ENCODE results near the gene F2RL3. TPM values are rescaled to one million over a fixed set of nuclear protein-coding genes. Genes with fewer than 3 reads are reported as not detected.

Gene F2RL3
- total and polyA plus RNA-seq, 2 of the 8 experiments (the other 6 are each of a cell fraction or from before 2014, with no cell fraction given), result not detected

GRCh38 chr19:16911046-16911445, 22.2 kb downstream of the F2RL3 start:
- no peak for DNase-seq (ENCODE audit: low read depth in 1 of 2, low spot score in 2 of 2)
- Histone ChIP-seq H3K4me2 (ENCODE audit: insufficient read depth in 1 of 2, low read depth in 2 of 2, low read length in 2 of 2) (no peak overlapping the region), H3K9ac (replicated peaks in 1 of 4; ENCODE audit: extremely low read depth in 1 of 4, low read depth in 3 of 4, low read length in 3 of 4) (no peak overlapping the region), H3K14ac (ENCODE audit: insufficient read length) (no peak overlapping the region), H3K79me2 (ENCODE audit: control insufficient read depth in 1 of 2, insufficient read depth in 2 of 2, low read length in 2 of 2) (no peaks in the 10 kb centered on the region), H3K4me3 (ENCODE audit: extremely low read depth in 1 of 4, insufficient read depth in 2 of 4, low read depth in 3 of 4, low read length in 4 of 4) (no peak overlapping the region), H3K23ac (ENCODE audit: insufficient read length) (no peak overlapping the region), H2BK20ac (ENCODE audit: low read length) (no peak overlapping the region), H3K27ac (ENCODE audit: low read depth, low read length) (no peak overlapping the region), H4K8ac (ENCODE audit: extremely low read depth, insufficient read depth, low read length) (no peak overlapping the region), H2BK15ac (ENCODE audit: low read length) (no peak overlapping the region), H2BK12ac (ENCODE audit: low read depth, low read length) (no peak overlapping the region), H3K4me1 (replicated peaks in 1 of 4; ENCODE audit: control insufficient read depth in 3 of 4, insufficient read depth in 4 of 4, low read length in 3 of 4) (no peaks in the 10 kb centered on the region), H2AFZ (ENCODE audit: low read length) (no peak overlapping the region), H3K36me3 (ENCODE audit: control insufficient read depth in 2 of 4, insufficient read depth in 4 of 4, low read length in 3 of 4) (no peaks in the 10 kb centered on the region), H3K18ac (ENCODE audit: extremely low read depth, low read length) (no peak overlapping the region), H2BK120ac (replicated peaks; ENCODE audit: low read depth, low read length) (no peak overlapping the region), H2BK5ac (ENCODE audit: low read depth, low read length) (no peak overlapping the region), H3K4ac (replicated peaks; ENCODE audit: insufficient read length, low read depth, low read length) (no peak overlapping the region), H3K23me2 (ENCODE audit: low read depth, low read length) (no peaks in the 10 kb centered on the region), H4K5ac (ENCODE audit: insufficient read length, low read depth, low read length) (no peak overlapping the region), H4K20me1 (replicated peaks in 1 of 2; ENCODE audit: control insufficient read depth in 1 of 2, insufficient read depth in 2 of 2, low read length in 2 of 2) (no peaks in the 10 kb centered on the region), H3K79me1 (ENCODE audit: low read depth, low read length) (no peaks in the 10 kb centered on the region), H2AK5ac (ENCODE audit: low read depth, low read length) (no peak overlapping the region), H3K56ac (replicated peaks; ENCODE audit: insufficient read length, low read depth, low read length) (no peak overlapping the region), H4K91ac (replicated peaks; ENCODE audit: insufficient read length, low read length) (no peak overlapping the region), H3K27me3 (replicated peaks in 1 of 4; ENCODE audit: control insufficient read depth in 3 of 4, extremely low read depth in 1 of 4, insufficient read depth in 3 of 4, low read length in 3 of 4) (no peaks in the 10 kb centered on the region), H3K9me3 (ENCODE audit: insufficient read depth in 2 of 2, low read depth in 1 of 2, low read length in 1 of 2) (peaks cover 10 to 23% of the 10 kb centered on the region in 2 experiments; a peak in 3 of 4 replicates)
- 88% methylated on average over 7 of the region's 7 CpGs; no CpG with 5 or more reads in 1 of the 2 experiments for WGBS, 2 experiments (ENCODE audit: extremely low coverage in 1 of 2, insufficient coverage in 1 of 2, insufficient read length in 1 of 2, insufficient replicate concordance in 2 of 2, low coverage in 1 of 2, low lambda C conversion rate in 2 of 2, missing lambda C conversion rate in 1 of 2)
- ChIA-PET POLR2A (ENCODE audit: partially characterized antibody) (no interaction called here), CTCF (ENCODE audit: partially characterized antibody) (interaction anchor here (0.7 to 1.5 kb wide), 4 partner anchors 9 to 156 kb away, joined by 3 to 11 read pairs (median 4); no protein-coding TSS in a partner anchor)
- FAIRE-seq, result no peak
- TF ChIP-seq CREB1 (IDR thresholded peaks at IDR 0.05), result no peak
- no peak for TF ChIP-seq E2F6 (IDR thresholded peaks at IDR 0.05)
- no peak for TF ChIP-seq GTF2F1 (IDR thresholded peaks at IDR 0.05; ENCODE audit: borderline replicate concordance, low read depth, low read length)
- TF ChIP-seq CTBP2 (IDR thresholded peaks at IDR 0.05; ENCODE audit: borderline replicate concordance, insufficient read depth, insufficient read length, low read length), result no peak
- TF ChIP-seq YY1 (IDR thresholded peaks at IDR 0.05; ENCODE audit: low read depth, low read length), result no peak
- TF ChIP-seq KDM4A (IDR thresholded peaks at IDR 0.05; ENCODE audit: low read depth, low read length, severe bottlenecking), result no peak
- TF ChIP-seq BACH1 (IDR thresholded peaks at IDR 0.05; ENCODE audit: low read length), result no peak
- TF ChIP-seq EZH2 (IDR thresholded peaks at IDR 0.05; ENCODE audit: low read depth, low read length, severe bottlenecking), result no peak
- TF ChIP-seq SP4 (IDR thresholded peaks at IDR 0.05; ENCODE audit: low read length), result no peak
- TF ChIP-seq SIRT6 (IDR thresholded peaks at IDR 0.05; ENCODE audit: low read length), result no peak

Data from H1 (cell line).